GM18505 (cell line): ENCODE data around the gene NBL1.

Experiments
- ATAC-seq: cut with Tn5 transposase; IDR thresholded peaks from one replicate; pipeline ENCODE4 v1.9.1; 2021; ENCODE audit not compliant: unreplicated experiment
- POLR2A ChIP-seq: IDR thresholded peaks from 4 replicates; pipeline ENCODE4 v1.6.1; 2011; ENCODE audit warnings: borderline replicate concordance; ENCODE audit not compliant: insufficient read depth, insufficient read length; ENCODE audit errors: extremely low read depth

The NBL1 gene

DNA sequence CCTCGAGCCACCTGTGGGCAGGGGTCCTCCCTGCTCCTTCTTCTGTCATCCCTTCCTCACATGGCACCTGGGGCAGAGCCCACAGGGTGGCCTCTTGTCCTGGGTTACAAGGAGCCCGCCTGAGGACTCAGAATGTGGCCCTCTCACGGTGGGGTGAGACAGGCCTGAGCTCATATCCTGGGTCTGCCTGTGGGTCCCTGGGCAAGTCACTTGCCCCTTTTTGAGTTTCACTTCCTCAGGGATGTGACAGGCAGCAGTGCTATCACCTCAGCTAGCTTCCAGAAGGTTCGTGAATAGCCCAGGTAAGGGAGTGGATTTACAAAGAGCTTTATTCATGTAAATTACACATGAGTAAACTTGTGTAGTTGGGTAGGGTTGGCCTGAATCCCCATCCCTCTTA, 54.1 kb downstream of the NBL1 start:
- ATAC-seq: no peak
- no peak for TF ChIP-seq POLR2A

DNA sequence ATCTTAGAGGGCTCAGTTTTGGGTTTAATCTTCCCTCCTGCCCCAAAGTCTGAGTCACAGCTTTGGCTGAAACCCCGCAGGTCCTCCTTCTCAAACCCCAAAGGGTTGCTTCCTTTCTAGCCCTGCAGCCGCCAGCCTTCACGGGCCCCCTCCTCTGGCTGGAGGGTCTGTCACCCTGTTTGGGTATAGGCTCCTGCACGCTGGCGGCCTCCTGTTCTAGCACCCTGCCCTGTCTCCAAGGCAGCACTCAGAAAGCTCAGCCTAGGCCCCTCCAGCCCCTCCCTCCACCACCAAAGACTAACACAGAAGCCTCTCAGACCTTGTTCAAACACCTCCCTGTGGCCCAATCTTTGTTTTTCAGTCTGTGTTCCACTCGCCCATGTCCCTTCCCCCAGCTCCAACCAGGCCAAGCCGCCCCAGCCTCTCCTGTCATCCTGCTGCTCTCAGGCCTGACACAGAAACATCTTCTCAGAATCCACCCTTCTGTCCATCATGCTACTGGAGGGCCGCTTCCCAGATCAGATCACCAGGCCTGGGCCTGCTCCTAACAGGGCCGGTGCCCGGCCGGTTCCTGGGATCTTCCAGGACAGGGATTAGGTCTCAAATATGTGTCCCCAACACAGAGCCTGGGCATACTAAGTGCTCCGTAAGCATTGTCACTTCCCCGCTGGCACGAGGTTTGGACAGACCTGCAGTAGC, 56.1 kb downstream of the NBL1 start:
- no peak for ATAC-seq
- no peak for TF ChIP-seq POLR2A

DNA sequence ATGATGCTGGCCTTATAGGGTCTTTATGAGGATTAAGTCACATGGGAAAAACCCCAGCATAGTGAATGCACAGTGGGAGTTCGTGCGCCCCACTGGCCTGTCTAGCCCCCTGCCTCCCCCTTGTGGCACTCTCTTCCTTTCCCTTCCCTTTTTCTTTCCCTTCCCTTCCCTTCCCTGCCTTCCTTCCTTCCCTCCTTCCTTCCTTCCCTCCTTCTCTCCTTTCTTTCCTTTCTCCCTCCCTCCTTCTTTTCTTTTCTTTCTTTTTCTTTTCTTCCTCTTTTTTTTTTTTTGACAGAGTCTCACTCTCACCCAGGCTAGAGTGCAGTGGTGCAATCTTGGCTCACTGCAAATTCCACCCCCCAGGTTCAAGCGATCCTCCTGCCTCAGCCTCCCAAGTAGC, 59.2 kb downstream of the NBL1 start:
- no peak for TF ChIP-seq POLR2A
- ATAC-seq: no peak

DNA sequence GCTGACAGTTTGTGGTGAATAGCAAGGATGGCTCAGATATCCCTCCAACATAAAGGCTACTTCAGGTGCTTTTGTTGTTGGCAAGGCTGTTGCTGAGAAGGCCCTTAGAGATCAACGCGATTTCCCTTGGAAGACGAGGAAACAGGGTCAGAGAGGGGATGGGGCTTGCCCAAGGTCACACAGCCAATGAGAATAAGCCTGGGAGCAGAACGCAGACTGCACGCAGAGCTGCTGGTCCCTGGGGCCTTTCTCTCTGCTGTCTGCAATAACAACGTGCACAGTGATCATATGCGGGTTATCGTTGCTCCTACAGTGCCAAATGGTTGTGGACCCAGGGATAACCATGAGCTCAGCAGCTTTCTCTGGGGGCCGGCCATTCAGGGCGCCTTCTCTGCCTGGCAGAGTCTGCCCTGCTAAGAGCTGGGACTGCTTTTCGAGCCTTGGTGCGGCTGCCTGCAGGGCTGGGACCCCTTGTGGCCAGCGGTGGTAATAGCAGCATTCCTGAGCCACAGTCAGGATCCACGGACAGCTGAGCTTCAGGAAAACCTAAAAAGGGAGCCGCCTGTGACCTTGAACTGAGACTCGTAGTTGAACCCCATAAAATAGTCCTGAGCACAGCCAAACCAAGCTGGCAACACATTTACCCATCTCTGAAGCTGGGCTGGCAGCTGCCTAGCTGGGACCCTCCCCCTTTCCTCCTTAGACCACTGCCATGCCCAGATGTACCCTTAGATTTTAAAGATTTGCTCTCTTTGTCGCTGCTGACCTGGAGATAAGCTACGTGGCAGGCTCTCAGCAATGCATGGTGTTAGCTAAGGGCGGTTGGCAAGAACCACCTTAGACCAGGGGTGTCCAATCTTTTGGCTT, 60.4 kb downstream of the NBL1 start:
- TF ChIP-seq POLR2A: no peak
- no peak for ATAC-seq

DNA sequence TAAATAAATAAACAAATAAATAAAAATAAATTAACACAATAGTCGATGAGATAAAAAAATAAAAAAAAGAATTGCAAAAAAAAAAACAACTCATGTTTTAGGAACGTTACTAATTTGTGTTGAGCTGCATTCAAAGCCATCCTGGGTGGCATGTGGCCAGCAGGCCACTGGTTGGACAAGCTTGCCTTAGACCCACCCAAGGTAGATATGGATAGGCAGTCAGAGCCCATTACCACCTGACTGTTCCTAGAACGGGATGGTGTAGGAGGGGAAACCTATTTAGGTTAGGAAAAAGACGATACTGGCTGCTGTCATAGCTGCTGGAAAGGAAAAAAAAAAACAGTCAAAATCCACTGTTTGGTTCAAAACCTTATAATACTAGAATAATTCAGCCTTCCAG, 61.4 kb downstream of the NBL1 start:
- ATAC-seq: no peak
- no peak for TF ChIP-seq POLR2A

DNA sequence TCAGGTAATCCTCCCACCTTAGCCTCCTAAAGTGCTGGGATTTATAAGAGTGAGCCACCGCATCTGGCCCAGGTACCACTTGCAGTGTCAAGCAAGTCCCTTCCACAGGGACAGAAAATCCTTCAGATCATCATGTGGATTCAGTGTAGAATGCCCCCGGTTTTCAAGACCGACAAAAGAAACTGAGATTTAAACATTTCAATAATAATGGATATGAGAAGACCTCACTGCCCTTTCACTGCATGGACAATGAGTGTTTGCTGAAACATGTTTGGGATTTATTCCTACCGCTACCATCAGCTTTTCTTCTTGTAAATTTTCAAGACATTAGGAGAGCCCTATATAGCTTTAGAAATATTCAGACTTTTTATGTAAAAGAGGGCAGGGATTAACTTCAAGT, 62.0 kb downstream of the NBL1 start:
- no peak for TF ChIP-seq POLR2A
- no peak for ATAC-seq
